Hepatocyte (in vitro differentiated cells): Measurements from ENCODE around the gene ARSI.

Source experiments
- CTCF ChIP-seq: fragments of 200-600 bp; sonication (generic); IDR thresholded peaks from 2 replicates; pipeline ENCODE4 v1.5.1; 2016; ENCODE audit warnings: antibody characterized with exemption, mild to moderate bottlenecking; ENCODE audit not compliant: poor library complexity
- EZH2 ChIP-seq: fragments of 200-600 bp; sonication (generic); IDR thresholded peaks from 2 replicates; pipeline ENCODE4 v1.6.1; 2016; ENCODE audit warnings: antibody characterized with exemption, mild to moderate bottlenecking, borderline replicate concordance
- EZH2phosphoT487 ChIP-seq: fragments of 200-600 bp; sonication (generic); IDR thresholded peaks from one replicate; pipeline ENCODE4 v1.6.1; 2018; ENCODE audit warnings: antibody characterized with exemption, mild to moderate bottlenecking, low read depth, moderate library complexity; ENCODE audit not compliant: unreplicated experiment, severe bottlenecking

- TF ChIP-seq CTCF: no peak
- no peak for TF ChIP-seq EZH2
- TF ChIP-seq EZH2phosphoT487: no peak
Observed at GRCh38 chr5:150297934-150298595, 4.6 kb downstream of the ARSI start.
